ENCODE measurements around the gene ATOH8.

ATOH8 gene

GRCh38 chr2:85728342-85728741, 25.4 kb upstream of the ATOH8 start:
- Histone ChIP-seq H3K4me1 (ENCODE audit: control insufficient read depth in 1 of 2, insufficient read depth in 2 of 2, low read length in 2 of 2) (peaks cover 0 to 5% of the 10 kb centered on the region in 2 donors), H3K27ac (ENCODE audit: low read depth, low read length) (no peak overlapping the region), H3K9me3 (ENCODE audit: control insufficient read depth in 1 of 2, low read length in 2 of 2) (no peaks in the 10 kb centered on the region), H3K27me3 (ENCODE audit: control insufficient read depth in 1 of 2, insufficient read depth in 2 of 2, low read length in 2 of 2) (no peaks in the 10 kb centered on the region), H3K4me3 (ENCODE audit: low read depth in 1 of 2, low read length in 2 of 2) (no peak overlapping the region), H3K36me3 (ENCODE audit: control insufficient read depth in 1 of 2, insufficient read depth in 2 of 2, low read length in 2 of 2) (no peaks in the 10 kb centered on the region), H3K9ac (ENCODE audit: low read depth in 1 of 2, low read length in 2 of 2) (no peak overlapping the region)

- Histone ChIP-seq H3K9me3 (ENCODE audit: control insufficient read depth in 1 of 2, low read length in 2 of 2) (no peaks in the 10 kb centered on the region), H3K4me3 (ENCODE audit: low read depth in 1 of 2, low read length in 2 of 2) (no peak overlapping the region), H3K36me3 (ENCODE audit: control insufficient read depth in 1 of 2, insufficient read depth in 2 of 2, low read length in 2 of 2) (no peaks in the 10 kb centered on the region), H3K9ac (ENCODE audit: low read depth in 1 of 2, low read length in 2 of 2) (no peak overlapping the region), H3K27me3 (ENCODE audit: control insufficient read depth in 1 of 2, insufficient read depth in 2 of 2, low read length in 2 of 2) (no peaks in the 10 kb centered on the region), H3K27ac (ENCODE audit: low read depth, low read length) (no peak overlapping the region), H3K4me1 (ENCODE audit: control insufficient read depth in 1 of 2, insufficient read depth in 2 of 2, low read length in 2 of 2) (peaks cover 0 to 5% of the 10 kb centered on the region in 2 donors)
These were observed 24.6 kb upstream of the ATOH8 start for GRCh38 chr2:85728883-85729824.

DNA sequence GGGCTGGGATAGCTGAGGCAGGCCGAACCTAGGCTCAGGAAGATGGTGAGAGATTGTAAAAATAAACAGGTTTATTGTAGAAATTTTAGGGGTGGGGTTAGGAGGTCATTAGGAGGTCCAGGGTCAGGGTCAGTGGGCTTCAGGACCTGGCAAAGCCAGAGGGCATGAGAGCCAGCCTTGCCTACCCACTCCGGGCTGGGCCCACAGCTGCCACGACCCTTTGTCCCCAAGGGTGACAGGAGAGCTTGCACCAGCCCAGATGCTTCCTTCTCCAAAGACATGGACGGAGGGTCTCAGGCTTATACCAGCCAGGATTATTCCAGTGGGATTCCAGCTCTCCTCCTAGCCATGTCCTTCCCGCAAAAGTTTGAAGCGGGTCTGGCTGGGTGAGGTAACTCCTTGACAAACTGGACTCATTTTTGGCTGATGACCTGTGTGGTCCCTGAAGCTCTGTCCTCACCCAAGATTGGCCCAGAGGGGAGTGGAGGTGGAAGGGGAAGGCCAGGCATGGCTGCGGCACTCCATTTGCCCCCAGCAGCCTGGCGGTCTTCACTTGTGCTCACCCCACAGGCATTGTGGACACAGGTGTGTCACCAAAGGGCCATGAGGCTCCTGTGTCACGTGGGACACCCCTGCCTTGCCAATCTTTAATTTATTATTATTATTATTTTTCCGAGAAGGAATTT, 23.8 kb upstream of the ATOH8 start:
- Histone ChIP-seq H3K4me3 (ENCODE audit: low read depth in 1 of 2, low read length in 2 of 2) (no peak overlapping the region), H3K27ac (ENCODE audit: low read depth, low read length) (no peak overlapping the region), H3K36me3 (ENCODE audit: control insufficient read depth in 1 of 2, insufficient read depth in 2 of 2, low read length in 2 of 2) (no peaks in the 10 kb centered on the region), H3K27me3 (ENCODE audit: control insufficient read depth in 1 of 2, insufficient read depth in 2 of 2, low read length in 2 of 2) (no peaks in the 10 kb centered on the region), H3K9ac (ENCODE audit: low read depth in 1 of 2, low read length in 2 of 2) (no peak overlapping the region), H3K9me3 (ENCODE audit: control insufficient read depth in 1 of 2, low read length in 2 of 2) (no peaks in the 10 kb centered on the region), H3K4me1 (ENCODE audit: control insufficient read depth in 1 of 2, insufficient read depth in 2 of 2, low read length in 2 of 2) (peaks cover 0 to 5% of the 10 kb centered on the region in 2 donors)

GRCh38 chr2:85730686-85731230, 23.0 kb upstream of the ATOH8 start:
- Histone ChIP-seq H3K36me3 (ENCODE audit: control insufficient read depth in 1 of 2, insufficient read depth in 2 of 2, low read length in 2 of 2) (no peaks in the 10 kb centered on the region), H3K27ac (ENCODE audit: low read depth, low read length) (no peak overlapping the region), H3K27me3 (ENCODE audit: control insufficient read depth in 1 of 2, insufficient read depth in 2 of 2, low read length in 2 of 2) (no peaks in the 10 kb centered on the region), H3K4me3 (ENCODE audit: low read depth in 1 of 2, low read length in 2 of 2) (no peak overlapping the region), H3K9me3 (ENCODE audit: control insufficient read depth in 1 of 2, low read length in 2 of 2) (no peaks in the 10 kb centered on the region), H3K4me1 (ENCODE audit: control insufficient read depth in 1 of 2, insufficient read depth in 2 of 2, low read length in 2 of 2) (peaks cover 0 to 5% of the 10 kb centered on the region in 2 donors), H3K9ac (ENCODE audit: low read depth in 1 of 2, low read length in 2 of 2) (no peak overlapping the region)

GRCh38 chr2:85731606-85732005, 22.2 kb upstream of the ATOH8 start:
- no peaks in the 10 kb centered on the region for H3K36me3 ChIP-seq (ENCODE audit: control insufficient read depth in 1 of 2, insufficient read depth in 2 of 2, low read length in 2 of 2)
- H3K4me1 ChIP-seq (ENCODE audit: control insufficient read depth in 1 of 2, insufficient read depth in 2 of 2, low read length in 2 of 2), result peaks cover 0 to 5% of the 10 kb centered on the region in 2 donors
- H3K9ac ChIP-seq (ENCODE audit: low read depth in 1 of 2, low read length in 2 of 2), result no peak overlapping the region
- H3K27ac ChIP-seq (ENCODE audit: low read depth, low read length), result no peak overlapping the region
- H3K27me3 ChIP-seq (ENCODE audit: control insufficient read depth in 1 of 2, insufficient read depth in 2 of 2, low read length in 2 of 2), result no peaks in the 10 kb centered on the region
- no peak overlapping the region for H3K4me3 ChIP-seq (ENCODE audit: low read depth in 1 of 2, low read length in 2 of 2)
- no peaks in the 10 kb centered on the region for H3K9me3 ChIP-seq (ENCODE audit: control insufficient read depth in 1 of 2, low read length in 2 of 2)

DNA sequence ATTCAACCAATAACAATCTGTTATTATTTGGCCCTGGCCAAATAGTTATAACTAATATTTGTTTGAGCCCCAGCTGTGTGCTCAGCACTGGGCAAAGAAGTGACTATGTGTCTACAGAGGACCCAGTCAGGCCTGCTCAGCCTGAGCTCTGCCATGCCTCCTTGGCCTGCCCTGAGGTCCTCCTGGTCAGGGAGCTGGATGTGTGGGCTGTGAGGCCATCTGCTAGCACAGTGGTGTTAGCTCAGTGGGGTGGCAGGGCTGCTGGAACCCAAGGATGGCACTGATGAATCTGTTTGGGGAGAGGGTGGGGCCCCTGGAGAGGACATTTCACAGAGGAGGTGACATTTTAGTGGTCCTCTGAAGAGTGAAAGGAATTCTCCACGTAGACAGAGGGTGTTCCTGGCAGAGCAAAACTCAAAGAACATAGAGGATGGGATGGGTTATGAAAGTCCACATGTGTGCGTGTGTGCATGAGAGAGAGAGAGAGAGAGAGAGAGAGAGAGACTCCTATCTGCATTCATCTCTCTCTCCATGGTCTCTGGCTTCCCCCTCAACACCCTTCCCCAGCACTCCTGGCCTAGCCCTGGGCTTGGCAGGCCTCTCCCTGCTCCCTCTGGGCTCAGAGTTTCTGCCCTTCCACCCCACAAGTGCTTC, 21.2 kb upstream of the ATOH8 start:
- Histone ChIP-seq H3K9me3 (ENCODE audit: control insufficient read depth in 1 of 2, low read length in 2 of 2) (no peaks in the 10 kb centered on the region), H3K9ac (ENCODE audit: low read depth in 1 of 2, low read length in 2 of 2) (no peak overlapping the region), H3K4me3 (ENCODE audit: low read depth in 1 of 2, low read length in 2 of 2) (no peak overlapping the region), H3K27me3 (ENCODE audit: control insufficient read depth in 1 of 2, insufficient read depth in 2 of 2, low read length in 2 of 2) (peaks cover 0 to 2% of the 10 kb centered on the region in 2 donors), H3K4me1 (ENCODE audit: control insufficient read depth in 1 of 2, insufficient read depth in 2 of 2, low read length in 2 of 2) (peaks cover 0 to 5% of the 10 kb centered on the region in 2 donors), H3K27ac (ENCODE audit: low read depth, low read length) (no peak overlapping the region), H3K36me3 (ENCODE audit: control insufficient read depth in 1 of 2, insufficient read depth in 2 of 2, low read length in 2 of 2) (no peaks in the 10 kb centered on the region)

- Histone ChIP-seq H3K9ac (ENCODE audit: low read depth in 1 of 2, low read length in 2 of 2) (no peak overlapping the region), H3K4me3 (ENCODE audit: low read depth in 1 of 2, low read length in 2 of 2) (no peak overlapping the region), H3K27ac (ENCODE audit: low read depth, low read length) (no peak overlapping the region), H3K9me3 (ENCODE audit: control insufficient read depth in 1 of 2, low read length in 2 of 2) (no peaks in the 10 kb centered on the region), H3K36me3 (ENCODE audit: control insufficient read depth in 1 of 2, insufficient read depth in 2 of 2, low read length in 2 of 2) (no peaks in the 10 kb centered on the region), H3K27me3 (ENCODE audit: control insufficient read depth in 1 of 2, insufficient read depth in 2 of 2, low read length in 2 of 2) (peaks cover 0 to 2% of the 10 kb centered on the region in 2 donors), H3K4me1 (ENCODE audit: control insufficient read depth in 1 of 2, insufficient read depth in 2 of 2, low read length in 2 of 2) (peaks cover 0 to 5% of the 10 kb centered on the region in 2 donors)
These were observed 20.4 kb upstream of the ATOH8 start for GRCh38 chr2:85733121-85733960.

DNA sequence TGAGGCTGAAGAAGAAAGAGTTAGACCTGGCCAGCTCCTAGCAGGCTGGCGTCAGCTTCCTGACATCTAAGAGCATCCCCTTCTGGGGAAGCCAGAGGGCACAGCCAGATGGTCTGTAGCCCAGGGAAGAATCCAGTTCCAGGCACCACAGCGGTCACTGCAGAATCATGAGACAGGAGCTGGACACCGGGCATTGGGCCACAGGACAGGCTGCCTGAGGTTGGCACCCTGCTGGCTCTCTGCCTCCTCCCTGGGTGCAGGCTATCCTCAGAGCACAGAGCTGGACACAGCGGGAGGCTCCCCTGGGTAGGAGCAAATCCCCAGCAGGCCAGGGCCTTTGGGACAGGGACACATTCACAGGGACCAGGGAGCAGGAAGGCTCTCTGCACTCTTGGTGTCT, 19.8 kb upstream of the ATOH8 start:
- Histone ChIP-seq H3K27me3 (ENCODE audit: control insufficient read depth in 1 of 2, insufficient read depth in 2 of 2, low read length in 2 of 2) (peaks cover 0 to 2% of the 10 kb centered on the region in 2 donors), H3K9ac (ENCODE audit: low read depth in 1 of 2, low read length in 2 of 2) (no peak overlapping the region), H3K4me1 (ENCODE audit: control insufficient read depth in 1 of 2, insufficient read depth in 2 of 2, low read length in 2 of 2) (peaks cover 0 to 2% of the 10 kb centered on the region in 2 donors), H3K27ac (ENCODE audit: low read depth, low read length) (no peak overlapping the region), H3K9me3 (ENCODE audit: control insufficient read depth in 1 of 2, low read length in 2 of 2) (no peaks in the 10 kb centered on the region), H3K36me3 (ENCODE audit: control insufficient read depth in 1 of 2, insufficient read depth in 2 of 2, low read length in 2 of 2) (no peaks in the 10 kb centered on the region), H3K4me3 (ENCODE audit: low read depth in 1 of 2, low read length in 2 of 2) (no peak overlapping the region)

GRCh38 chr2:85734942-85735608, 18.7 kb upstream of the ATOH8 start:
- no peaks in the 10 kb centered on the region for H3K36me3 ChIP-seq (ENCODE audit: control insufficient read depth in 1 of 2, insufficient read depth in 2 of 2, low read length in 2 of 2)
- H3K27me3 ChIP-seq (ENCODE audit: control insufficient read depth in 1 of 2, insufficient read depth in 2 of 2, low read length in 2 of 2), result peaks cover 0 to 2% of the 10 kb centered on the region in 2 donors
- no peaks in the 10 kb centered on the region for H3K9me3 ChIP-seq (ENCODE audit: control insufficient read depth in 1 of 2, low read length in 2 of 2)
- no peak overlapping the region for H3K4me3 ChIP-seq (ENCODE audit: low read depth in 1 of 2, low read length in 2 of 2)
- no peak overlapping the region for H3K27ac ChIP-seq (ENCODE audit: low read depth, low read length)
- no peaks in the 10 kb centered on the region for H3K4me1 ChIP-seq (ENCODE audit: control insufficient read depth in 1 of 2, insufficient read depth in 2 of 2, low read length in 2 of 2)
- H3K9ac ChIP-seq (ENCODE audit: low read depth in 1 of 2, low read length in 2 of 2), result no peak overlapping the region

Data from duodenal mucosa (tissue), 2 donors.